GM12875 (cell line): ENCODE data around the gene COL13A1.

ENCODE experiments used
- H3K4me3 ChIP-seq: one replicate; pipeline ENCODE4 v1.5.1; 2011; ENCODE audit warnings: low read depth, low read length, control low read depth
- CTCF ChIP-seq: IDR thresholded peaks from 2 replicates; pipeline ENCODE4 v1.5.1; 2011; ENCODE audit warnings: low read depth, mild to moderate bottlenecking, control low read depth, inconsistent platforms, low read length, moderate library complexity, borderline replicate concordance; ENCODE audit not compliant: insufficient read depth

The COL13A1 gene

GRCh38 chr10:69855346-69856111 is 53.8 kb downstream of the COL13A1 start:
- H3K4me3 ChIP-seq, result no peak overlapping the region
- TF ChIP-seq CTCF, result no peak

- H3K4me3 ChIP-seq, result no peak overlapping the region
- TF ChIP-seq CTCF, result no peak
Measured at GRCh38 chr10:69856601-69857166, 55.0 kb downstream of the COL13A1 start.

GRCh38 chr10:69858201-69858600 is 56.5 kb downstream of the COL13A1 start:
- H3K4me3 ChIP-seq, result no peak overlapping the region
- no peak for TF ChIP-seq CTCF

- TF ChIP-seq CTCF, result no peak
- no peak overlapping the region for H3K4me3 ChIP-seq
Measured at GRCh38 chr10:69860271-69860670, 58.6 kb downstream of the COL13A1 start.

GRCh38 chr10:69861251-69862240 is 59.8 kb downstream of the COL13A1 start:
- TF ChIP-seq CTCF, result no peak
- H3K4me3 ChIP-seq, result no peak overlapping the region

GRCh38 chr10:69862882-69863530 is 61.3 kb downstream of the COL13A1 start:
- TF ChIP-seq CTCF, result no peak
- H3K4me3 ChIP-seq, result no peak overlapping the region
